GM23248 (cell line): ENCODE results near the gene LRP5.

ENCODE experiments used
- EZH2 ChIP-seq: fragments of 200-600 bp; sonication (generic); IDR thresholded peaks from 2 replicates; pipeline ENCODE4 v1.6.1; 2018; ENCODE audit warnings: antibody characterized with exemption, mild to moderate bottlenecking; ENCODE audit not compliant: insufficient read depth, poor library complexity, severe bottlenecking
- EZH2phosphoT487 ChIP-seq: fragments of 200-600 bp; sonication (generic); IDR thresholded peaks from 2 replicates; pipeline ENCODE4 v1.6.1; 2018; ENCODE audit warnings: antibody characterized with exemption, moderate library complexity, mild to moderate bottlenecking, low read depth; ENCODE audit not compliant: insufficient read depth

GRCh38 chr11:68495220-68495729, 182.9 kb downstream of the LRP5 start:
- TF ChIP-seq EZH2phosphoT487: no peak
- no peak for TF ChIP-seq EZH2
